GM23338 (cell line): ENCODE data around the gene THOP1. TPM values are rescaled to one million over a fixed set of nuclear protein-coding genes. Genes with fewer than 3 reads are reported as not detected.

Experiments used
- ATAC-seq: fragments of 200-7000 bp; cut with Tn5 transposase; 3 replicates; pipeline ENCODE4 v1.9.1; 2020
- DNase-seq: peaks from one replicate; pipeline ENCODE4 v3.0.0-alpha.2; 2015; ENCODE audit warnings: low spot score
- H2AFZ ChIP-seq: fragments of 200-600 bp; sonication (generic); 2 replicates; pipeline ENCODE4 v1.8.0; 2016; ENCODE audit warnings: antibody characterized with exemption, mild to moderate bottlenecking, moderate library complexity
- H3F3A ChIP-seq: fragments of 200-600 bp; sonication (generic); replicated peaks from 2 replicates; pipeline ENCODE4 v1.8.0; 2017; ENCODE audit warnings: antibody characterized with exemption, mixed run types, low read depth
- H3K27ac ChIP-seq: fragments of 200-600 bp; sonication (generic); 2 replicates; pipeline ENCODE4 v1.6.1; 2016; ENCODE audit warnings: low read depth
- H3K27me3 ChIP-seq: fragments of 200-600 bp; sonication (generic); 2 replicates; pipeline ENCODE4 v1.8.0; 2016; ENCODE audit warnings: mild to moderate bottlenecking, mixed run types, moderate library complexity; ENCODE audit not compliant: insufficient read depth
- H3K36me3 ChIP-seq: fragments of 200-600 bp; sonication (generic); 2 replicates; pipeline ENCODE4 v1.8.0; 2016; ENCODE audit warnings: mild to moderate bottlenecking; ENCODE audit not compliant: insufficient read depth
- H3K4me1 ChIP-seq: fragments of 200-600 bp; sonication (generic); 2 replicates; pipeline ENCODE4 v1.8.0; 2016; ENCODE audit warnings: mild to moderate bottlenecking, moderate library complexity; ENCODE audit not compliant: insufficient read depth
- H3K4me2 ChIP-seq: fragments of 200-600 bp; sonication (generic); 2 replicates; pipeline ENCODE4 v1.7.1; 2017; ENCODE audit warnings: mixed run types
- H3K4me3 ChIP-seq: fragments of 200-600 bp; sonication (generic); 2 replicates; pipeline ENCODE4 v1.6.1; 2016; ENCODE audit warnings: mixed run types
- H3K79me2 ChIP-seq: fragments of 200-600 bp; sonication (generic); replicated peaks from 2 replicates; pipeline ENCODE4 v1.8.0; 2017; ENCODE audit warnings: mild to moderate bottlenecking; ENCODE audit not compliant: insufficient read depth
- H3K9me2 ChIP-seq: fragments of 200-600 bp; sonication (generic); 2 replicates; pipeline ENCODE4 v1.8.0; 2017; ENCODE audit not compliant: insufficient read depth
- H4K20me1 ChIP-seq: fragments of 200-600 bp; sonication (generic); replicated peaks from 2 replicates; pipeline ENCODE4 v1.8.0; 2017; ENCODE audit warnings: mild to moderate bottlenecking; ENCODE audit not compliant: insufficient read depth
- H3K27ac Mint-ChIP-seq: 2 replicates; pipeline ENCODE4 v1.8.0; 2020; ENCODE audit warnings: inconsistent platforms, mild to moderate bottlenecking, moderate library complexity, mixed read lengths
- H3K27me3 Mint-ChIP-seq: 3 replicates; pipeline ENCODE4 v1.8.0; 2022; ENCODE audit warnings: low read depth, mild to moderate bottlenecking, moderate library complexity, mixed read lengths, inconsistent platforms; ENCODE audit not compliant: insufficient read depth, poor library complexity
- H3K36me3 Mint-ChIP-seq: 3 replicates; pipeline ENCODE4 v1.8.0; 2021; ENCODE audit warnings: low read depth, mild to moderate bottlenecking, inconsistent platforms, moderate library complexity, mixed read lengths
- H3K4me1 Mint-ChIP-seq: 3 replicates; pipeline ENCODE4 v1.8.0; 2020; ENCODE audit warnings: mild to moderate bottlenecking, inconsistent platforms, mixed read lengths
- H3K4me3 Mint-ChIP-seq: 3 replicates; pipeline ENCODE4 v1.8.0; 2021; ENCODE audit warnings: moderate library complexity, mild to moderate bottlenecking, inconsistent platforms, mixed read lengths
- H3K9me3 Mint-ChIP-seq: 3 replicates; pipeline ENCODE4 v1.8.0; 2020; ENCODE audit warnings: moderate library complexity, mild to moderate bottlenecking, inconsistent platforms, mixed read lengths
- CREB1 ChIP-seq: fragments of 250-450 bp; sonication (Bioruptor Pico); IDR thresholded peaks from 2 replicates; pipeline ENCODE4 v1.5.0; 2020; ENCODE audit warnings: low read depth, mild to moderate bottlenecking, moderate library complexity
- EZH2 ChIP-seq: fragments of 200-600 bp; sonication (generic); IDR thresholded peaks from one replicate; pipeline ENCODE4 v1.8.0; 2017; ENCODE audit warnings: antibody characterized with exemption, mild to moderate bottlenecking, low read depth; ENCODE audit not compliant: unreplicated experiment
- EZH2phosphoT487 ChIP-seq: fragments of 200-600 bp; sonication (generic); IDR thresholded peaks from one replicate; pipeline ENCODE4 v1.8.1; 2018; ENCODE audit warnings: antibody characterized with exemption; ENCODE audit not compliant: unreplicated experiment
- JUNB ChIP-seq: IDR thresholded peaks from one replicate; pipeline ENCODE4 v1.6.1; 2016; ENCODE audit warnings: antibody characterized with exemption; ENCODE audit not compliant: unreplicated experiment
- NANOG ChIP-seq: IDR thresholded peaks from 2 replicates; pipeline ENCODE4 v1.6.1; 2016; ENCODE audit warnings: antibody characterized with exemption, borderline replicate concordance
- STAT1 ChIP-seq: IDR thresholded peaks from one replicate; pipeline ENCODE4 v1.6.1; 2016; ENCODE audit warnings: antibody characterized with exemption; ENCODE audit not compliant: unreplicated experiment
- ZNF114 ChIP-seq: fragments of 250-450 bp; sonication (Bioruptor Pico); IDR thresholded peaks from 2 replicates; pipeline ENCODE4 v1.5.0; 2020; ENCODE audit warnings: mild to moderate bottlenecking, moderate library complexity
- polyA plus RNA-seq: library from polyadenylated mRNA; unstranded; fragments of >200 nt; fragmentation: Nextera tagmentation; extraction: Ambion mirVana; gene quantifications from 2 replicates; pipeline ENCODE4 v1.2.1, GENCODE V29; 2016
- total RNA-seq: library from RNA; depleted of rRNA; stranded (reverse); fragments of >200 nt; shearing (Covaris generic); gene quantifications from 2 replicates; pipeline ENCODE4 v1.2.3, GENCODE V29; 2014
- TF ChIP-seq, protein P1 (sequence below), 2 experiments: fragments of 200-600 bp in 1 of 2; sonication (generic) in 1 of 2; conservative IDR thresholded peaks; 2 replicates each; pipeline versions ENCODE4 v1.5.1 to v1.6.1; 2016 to 2017; ENCODE audit warnings: antibody characterized with exemption in 2 of 2, low read depth in 2 of 2, mild to moderate bottlenecking in 2 of 2, moderate library complexity in 1 of 2
- TF ChIP-seq, protein P2 (sequence below): IDR thresholded peaks from 2 replicates; pipeline ENCODE4 v1.6.1; 2016; ENCODE audit warnings: antibody characterized with exemption
- TF ChIP-seq, protein P3 (sequence below): IDR thresholded peaks from one replicate; pipeline ENCODE4 v1.6.1; 2018; ENCODE audit warnings: antibody characterized with exemption; ENCODE audit not compliant: unreplicated experiment

Gene THOP1
- total and polyA plus RNA-seq, 2 experiments from 2014 or later, result 110 to 229 TPM

DNA sequence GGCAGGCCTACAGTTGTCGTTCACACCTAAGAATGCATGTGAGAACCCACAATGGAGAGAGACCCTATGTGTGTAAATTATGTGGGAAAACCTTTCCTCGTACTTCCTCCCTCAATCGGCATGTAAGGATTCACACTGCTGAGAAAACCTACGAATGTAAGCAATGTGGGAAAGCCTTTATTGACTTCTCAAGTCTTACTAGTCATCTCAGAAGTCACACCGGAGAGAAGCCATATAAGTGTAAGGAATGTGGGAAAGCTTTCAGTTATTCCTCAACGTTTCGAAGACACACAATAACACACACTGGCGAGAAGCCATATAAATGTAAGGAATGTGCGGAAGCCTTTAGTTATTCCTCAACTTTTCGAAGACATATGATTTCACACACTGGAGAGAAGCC is 67.3 kb downstream of the THOP1 start (continued):
- no peak for TF ChIP-seq EZH2phosphoT487
- TF ChIP-seq, protein P1, sequence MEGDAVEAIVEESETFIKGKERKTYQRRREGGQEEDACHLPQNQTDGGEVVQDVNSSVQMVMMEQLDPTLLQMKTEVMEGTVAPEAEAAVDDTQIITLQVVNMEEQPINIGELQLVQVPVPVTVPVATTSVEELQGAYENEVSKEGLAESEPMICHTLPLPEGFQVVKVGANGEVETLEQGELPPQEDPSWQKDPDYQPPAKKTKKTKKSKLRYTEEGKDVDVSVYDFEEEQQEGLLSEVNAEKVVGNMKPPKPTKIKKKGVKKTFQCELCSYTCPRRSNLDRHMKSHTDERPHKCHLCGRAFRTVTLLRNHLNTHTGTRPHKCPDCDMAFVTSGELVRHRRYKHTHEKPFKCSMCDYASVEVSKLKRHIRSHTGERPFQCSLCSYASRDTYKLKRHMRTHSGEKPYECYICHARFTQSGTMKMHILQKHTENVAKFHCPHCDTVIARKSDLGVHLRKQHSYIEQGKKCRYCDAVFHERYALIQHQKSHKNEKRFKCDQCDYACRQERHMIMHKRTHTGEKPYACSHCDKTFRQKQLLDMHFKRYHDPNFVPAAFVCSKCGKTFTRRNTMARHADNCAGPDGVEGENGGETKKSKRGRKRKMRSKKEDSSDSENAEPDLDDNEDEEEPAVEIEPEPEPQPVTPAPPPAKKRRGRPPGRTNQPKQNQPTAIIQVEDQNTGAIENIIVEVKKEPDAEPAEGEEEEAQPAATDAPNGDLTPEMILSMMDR (conservative IDR thresholded peaks at IDR 0.05; ENCODE audit: low read depth in 2 of 2), result no peak
- TF ChIP-seq, protein P2, sequence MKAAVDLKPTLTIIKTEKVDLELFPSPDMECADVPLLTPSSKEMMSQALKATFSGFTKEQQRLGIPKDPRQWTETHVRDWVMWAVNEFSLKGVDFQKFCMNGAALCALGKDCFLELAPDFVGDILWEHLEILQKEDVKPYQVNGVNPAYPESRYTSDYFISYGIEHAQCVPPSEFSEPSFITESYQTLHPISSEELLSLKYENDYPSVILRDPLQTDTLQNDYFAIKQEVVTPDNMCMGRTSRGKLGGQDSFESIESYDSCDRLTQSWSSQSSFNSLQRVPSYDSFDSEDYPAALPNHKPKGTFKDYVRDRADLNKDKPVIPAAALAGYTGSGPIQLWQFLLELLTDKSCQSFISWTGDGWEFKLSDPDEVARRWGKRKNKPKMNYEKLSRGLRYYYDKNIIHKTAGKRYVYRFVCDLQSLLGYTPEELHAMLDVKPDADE, result no peak
- TF ChIP-seq STAT1, result no peak
- TF ChIP-seq NANOG, result no peak
- TF ChIP-seq, protein P3, sequence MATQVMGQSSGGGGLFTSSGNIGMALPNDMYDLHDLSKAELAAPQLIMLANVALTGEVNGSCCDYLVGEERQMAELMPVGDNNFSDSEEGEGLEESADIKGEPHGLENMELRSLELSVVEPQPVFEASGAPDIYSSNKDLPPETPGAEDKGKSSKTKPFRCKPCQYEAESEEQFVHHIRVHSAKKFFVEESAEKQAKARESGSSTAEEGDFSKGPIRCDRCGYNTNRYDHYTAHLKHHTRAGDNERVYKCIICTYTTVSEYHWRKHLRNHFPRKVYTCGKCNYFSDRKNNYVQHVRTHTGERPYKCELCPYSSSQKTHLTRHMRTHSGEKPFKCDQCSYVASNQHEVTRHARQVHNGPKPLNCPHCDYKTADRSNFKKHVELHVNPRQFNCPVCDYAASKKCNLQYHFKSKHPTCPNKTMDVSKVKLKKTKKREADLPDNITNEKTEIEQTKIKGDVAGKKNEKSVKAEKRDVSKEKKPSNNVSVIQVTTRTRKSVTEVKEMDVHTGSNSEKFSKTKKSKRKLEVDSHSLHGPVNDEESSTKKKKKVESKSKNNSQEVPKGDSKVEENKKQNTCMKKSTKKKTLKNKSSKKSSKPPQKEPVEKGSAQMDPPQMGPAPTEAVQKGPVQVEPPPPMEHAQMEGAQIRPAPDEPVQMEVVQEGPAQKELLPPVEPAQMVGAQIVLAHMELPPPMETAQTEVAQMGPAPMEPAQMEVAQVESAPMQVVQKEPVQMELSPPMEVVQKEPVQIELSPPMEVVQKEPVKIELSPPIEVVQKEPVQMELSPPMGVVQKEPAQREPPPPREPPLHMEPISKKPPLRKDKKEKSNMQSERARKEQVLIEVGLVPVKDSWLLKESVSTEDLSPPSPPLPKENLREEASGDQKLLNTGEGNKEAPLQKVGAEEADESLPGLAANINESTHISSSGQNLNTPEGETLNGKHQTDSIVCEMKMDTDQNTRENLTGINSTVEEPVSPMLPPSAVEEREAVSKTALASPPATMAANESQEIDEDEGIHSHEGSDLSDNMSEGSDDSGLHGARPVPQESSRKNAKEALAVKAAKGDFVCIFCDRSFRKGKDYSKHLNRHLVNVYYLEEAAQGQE, result no peak

DNA sequence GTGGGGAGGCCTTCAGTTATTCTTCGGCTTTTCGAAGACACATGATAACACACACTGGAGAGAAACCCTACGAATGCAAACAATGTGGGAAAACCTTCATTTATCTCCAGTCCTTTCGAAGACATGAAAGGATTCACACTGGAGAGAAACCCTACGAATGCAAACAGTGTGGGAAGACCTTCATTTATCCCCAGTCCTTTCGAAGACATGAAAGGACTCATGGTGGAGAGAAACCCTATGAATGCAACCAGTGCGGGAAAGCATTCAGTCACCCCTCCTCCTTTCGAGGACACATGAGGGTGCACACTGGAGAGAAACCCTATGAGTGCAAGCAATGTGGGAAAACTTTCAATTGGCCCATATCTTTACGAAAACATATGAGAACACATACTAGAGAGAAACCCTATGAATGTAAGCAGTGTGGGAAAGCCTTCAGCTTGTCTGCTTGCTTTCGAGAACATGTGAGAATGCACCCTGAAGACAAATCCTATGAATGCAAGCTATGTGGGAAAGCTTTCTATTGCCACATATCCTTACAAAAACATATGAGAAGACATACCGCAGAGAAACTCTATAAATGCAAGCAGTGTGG is 67.8 kb downstream of the THOP1 start:
- Histone ChIP-seq H3K79me2 (no peaks in the 10 kb centered on the region), H2AFZ (no peak overlapping the region), H3K4me1 (no peaks in the 10 kb centered on the region), H4K20me1 (no peaks in the 10 kb centered on the region), H3F3A (no peaks in the 10 kb centered on the region), H3K9me2 (no peaks in the 10 kb centered on the region), H3K36me3 (peaks cover 61% of the 10 kb centered on the region), H3K4me2 (no peak overlapping the region), H3K27me3 (no peaks in the 10 kb centered on the region), H3K4me3 (peak overlapping the region; percentile 15; the same call in 1 of the 2 replicates), H3K27ac (no peak overlapping the region)
- peaks cover 76% of the 10 kb centered on the region for H3K36me3 Mint-ChIP-seq
- no peak for TF ChIP-seq JUNB
- TF ChIP-seq CREB1 (CRISPR knock-in tag), result no peak
- no peak for TF ChIP-seq ZNF114 (CRISPR knock-in tag)
- no peak for TF ChIP-seq NANOG
- no peak for TF ChIP-seq EZH2
- H3K9me3 Mint-ChIP-seq, result peaks cover 98% of the 10 kb centered on the region
- no peak overlapping the region for H3K27ac Mint-ChIP-seq
- H3K4me1 Mint-ChIP-seq, result no peaks in the 10 kb centered on the region
- DNase-seq, result no peak
- no peak overlapping the region for H3K4me3 Mint-ChIP-seq
- ATAC-seq, result no peak
- H3K27me3 Mint-ChIP-seq, result peaks cover 2% of the 10 kb centered on the region
